HepG2 (cell line): ENCODE measurements around the gene MACROH2A1. TPM values are rescaled to one million over a fixed set of nuclear protein-coding genes. Genes with fewer than 3 reads are reported as not detected.

Source experiments
- ATAC-seq: fragments of 200-7000 bp; cut with Tn5 transposase; 3 replicates; pipeline ENCODE4 v1.9.1; 2020; ENCODE audit warnings: mild to moderate bottlenecking, moderate library complexity
- BruUV-seq: library from RNA; stranded (reverse); fragments of 400-500 nt; replicated peaks from 2 replicates; lab custom pipeline; 2021; lab: Mats Ljungman, UMichigan
- CTCF ChIA-PET: fragments of 300-600 bp; formaldehyde crosslinking; extraction: SDS; loops from one replicate; lab custom pipeline; 2021; ENCODE audit warnings: low total read pairs, inconsistent platforms, low intra/inter-chr PET ratio; lab: Yijun Ruan, JAX
- POLR2A ChIA-PET: fragments of 350-600 bp; sonication (Branson Sonifier 250); formaldehyde crosslinking; loops from one replicate; lab custom pipeline; 2020; ENCODE audit warnings: antibody characterized with exemption, inconsistent platforms; lab: Yijun Ruan, JAX
- DNase-seq: peaks from one replicate; pipeline ENCODE4 v3.0.0-alpha.2; 2015; ENCODE audit warnings: low spot score
- FAIRE-seq: peaks from 3 replicates; lab custom pipeline; 2011; peaks lifted over from hg19 to GRCh38; lab: Jason Lieb, UNC
- H2AFZ ChIP-seq: one replicate; pipeline ENCODE4 v1.6.1; 2011; ENCODE audit warnings: low read length, inconsistent platforms
- H3K27ac ChIP-seq: fragments of 300-600 bp; 3 replicates; pipeline ENCODE4 v1.8.0; 2011; ENCODE audit warnings: mixed run types, mild to moderate bottlenecking, mixed read lengths, low read length, inconsistent platforms; ENCODE audit not compliant: insufficient read depth; ENCODE audit errors: extremely low read length
- H3K27me3 ChIP-seq, 2 experiments: fragments of 200-600 bp in 1 of 2; 2 replicates in 1 of 2; 3 replicates in 1 of 2; pipeline versions ENCODE4 v1.6.0 to v1.8.0; 2011; ENCODE audit warnings: low read length in 2 of 2, mild to moderate bottlenecking in 2 of 2, moderate library complexity in 2 of 2, inconsistent platforms in 1 of 2; ENCODE audit not compliant: insufficient read depth in 2 of 2, control insufficient read depth in 1 of 2
- H3K36me3 ChIP-seq, 2 experiments: fragments of 200-600 bp in 1 of 2; replicated peaks in 1 of 2; 2 replicates in 1 of 2; 3 replicates in 1 of 2; pipeline versions ENCODE4 v1.5.1 to v1.8.0; 2011; ENCODE audit warnings: low read length in 2 of 2, inconsistent platforms in 1 of 2; ENCODE audit not compliant: insufficient read depth in 2 of 2, control insufficient read depth in 1 of 2
- H3K4me1 ChIP-seq: 2 replicates; pipeline ENCODE4 v1.5.1; 2012; ENCODE audit warnings: low read length, inconsistent platforms; ENCODE audit not compliant: insufficient read depth
- H3K4me2 ChIP-seq: 2 replicates; pipeline ENCODE4 v1.6.0; 2011; ENCODE audit warnings: low read depth, low read length, inconsistent platforms
- H3K4me3 ChIP-seq, 3 experiments: fragments of 200-600 bp in 1 of 3; sonication (generic), shearing (Covaris generic) in 1 of 3; replicated peaks in 1 of 3; 2 replicates each; pipeline ENCODE4 v1.5.1; 2011 to 2016; ENCODE audit warnings: low read length in 3 of 3, inconsistent platforms in 2 of 3, low read depth in 2 of 3, mild to moderate bottlenecking in 2 of 3, control low read depth in 1 of 3, mixed read lengths in 1 of 3; ENCODE audit not compliant: insufficient read depth in 1 of 3
- H3K79me2 ChIP-seq: one replicate; pipeline ENCODE4 v1.6.1; 2011; ENCODE audit warnings: low read length, inconsistent platforms; ENCODE audit not compliant: insufficient read depth
- H3K9ac ChIP-seq: 2 replicates; pipeline ENCODE4 v1.6.0; 2011; ENCODE audit warnings: mild to moderate bottlenecking, low read depth, low read length, inconsistent platforms; ENCODE audit not compliant: insufficient read depth
- H3K9me3 ChIP-seq: 2 replicates; pipeline ENCODE4 v1.5.1; 2012; ENCODE audit warnings: mild to moderate bottlenecking, low read length
- H4K20me1 ChIP-seq: 2 replicates; pipeline ENCODE4 v1.6.0; 2011; ENCODE audit warnings: inconsistent platforms, mild to moderate bottlenecking, low read length, moderate library complexity; ENCODE audit not compliant: insufficient read depth
- MED13 ChIP-seq: sonication (generic); formaldehyde crosslinking; IDR thresholded peaks from 2 replicates; pipeline ENCODE4 v1.5.0; 2020; ENCODE audit warnings: missing genetic modification reagents
- NFKBIZ ChIP-seq: IDR thresholded peaks from 2 replicates; pipeline ENCODE4 v1.6.1; 2018; ENCODE audit warnings: missing genetic modification reagents, missing compliant biosample characterization
- SAFB2 ChIP-seq: sonication (generic); formaldehyde crosslinking; IDR thresholded peaks from 2 replicates; pipeline ENCODE4 v1.5.1; 2020; ENCODE audit warnings: missing genetic modification reagents, low read depth, mild to moderate bottlenecking, borderline replicate concordance
- TCF12 ChIP-seq, 2 experiments: fragments of 450-650 bp in 1 of 2; sonication (generic) in 1 of 2; formaldehyde crosslinking in 1 of 2; IDR thresholded peaks; 2 replicates each; pipeline versions ENCODE4 v1.6.1 to v1.8.0; 2017 to 2022; ENCODE audit warnings: antibody characterized with exemption in 1 of 2, mild to moderate bottlenecking in 1 of 2, missing genetic modification reagents in 1 of 2, moderate library complexity in 1 of 2
- ZNF468 ChIP-seq: sonication (generic); formaldehyde crosslinking; IDR thresholded peaks from 2 replicates; pipeline ENCODE4 v1.8.0; 2022; ENCODE audit warnings: mild to moderate bottlenecking, moderate library complexity, missing genetic modification reagents
- ZNF530 ChIP-seq: sonication (generic); formaldehyde crosslinking; IDR thresholded peaks from 2 replicates; pipeline ENCODE4 v1.5.0; 2020; ENCODE audit warnings: low read depth, mild to moderate bottlenecking, missing genetic modification reagents
- ZNF577 ChIP-seq: sonication (generic); formaldehyde crosslinking; IDR thresholded peaks from 2 replicates; pipeline ENCODE4 v1.4.0; 2020; ENCODE audit warnings: mild to moderate bottlenecking, low read depth, missing genetic modification reagents, borderline replicate concordance
- WGBS: methylation state at CpG from one replicate; pipeline ENCODE4 v1.1.6; 2017; ENCODE audit warnings: low lambda C conversion rate; 5-methylcytosine and 5-hydroxymethylcytosine counted together
- in situ Hi-C: cut with HindIII; loops from 2 replicates; pipeline ENCODE4 v1.10.0; 2017; ENCODE audit warnings: low pct_unique_long_range_greater_than_20kb; ENCODE audit not compliant: extremely low pct_ligation_motif_present
- intact Hi-C: fragments of 100-400 bp; cut with micrococcal nuclease; formaldehyde crosslinking; loops from one replicate; pipeline ENCODE4 v1.10.0; 2022; ENCODE audit not compliant: unreplicated experiment
- polyA plus RNA-seq, 8 experiments: library from polyadenylated mRNA; depleted of rRNA in 3 of 8; stranded (reverse) in 7 of 8; unstranded in 1 of 8; fragments of >200 nt; fragmentation: Illumina TruSeq in 4 of 8; extraction: Trizol in 4 of 8; gene quantifications; 2 replicates each; pipeline versions ENCODE4 v1.2.1 to v1.2.3, GENCODE V29; 2011 to 2016; ENCODE audit warnings: low read depth in 4 of 8, missing spikeins in 1 of 8, mixed read lengths in 1 of 8; ENCODE audit not compliant: insufficient read depth in 1 of 8
- total RNA-seq, 5 experiments: library from RNA; depleted of rRNA; stranded (reverse); fragments of >200 nt; fragmentation: Illumina TruSeq; extraction: Trizol; gene quantifications; 2 replicates each; pipeline ENCODE4 v1.2.3, GENCODE V29; 2016; ENCODE audit warnings: low read depth in 1 of 5
- TF ChIP-seq, protein P1 (sequence below): sonication (generic); formaldehyde crosslinking; IDR thresholded peaks from 2 replicates; pipeline ENCODE4 v1.8.0; 2022; ENCODE audit warnings: missing genetic modification reagents, mild to moderate bottlenecking, inconsistent platforms, borderline replicate concordance
- TF ChIP-seq, protein P2 (sequence below): IDR thresholded peaks from 2 replicates; pipeline ENCODE4 v1.6.1; 2016; ENCODE audit warnings: missing compliant biosample characterization, missing genetic modification reagents, borderline replicate concordance

The MACROH2A1 gene
- total and polyA plus RNA-seq, 2 of the 13 experiments (the other 11 are each of a cell fraction or from before 2014, with no cell fraction given) = 69.1 to 158 TPM

DNA sequence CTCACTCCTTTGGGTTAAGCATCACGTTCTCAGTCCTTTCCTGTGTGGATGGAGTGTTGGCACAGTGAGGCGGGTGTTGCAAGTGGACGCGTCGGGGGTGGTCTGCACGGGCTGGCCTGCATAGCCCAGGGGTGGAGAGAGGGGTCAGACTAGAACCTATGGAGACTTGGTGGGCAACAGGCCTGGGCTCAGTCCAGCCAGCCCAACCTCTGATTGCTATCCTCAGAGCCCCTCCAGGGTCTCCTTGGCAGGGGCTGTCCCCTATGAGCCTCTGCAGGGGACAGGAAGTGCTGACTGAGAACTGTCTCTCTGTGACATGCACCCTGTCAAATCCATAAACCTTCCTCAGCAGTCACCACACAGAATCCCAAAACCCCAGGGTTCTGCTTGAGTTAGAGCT is 45.9 kb upstream of the MACROH2A1 start:
- no peak overlapping the region for H3K27ac ChIP-seq
- ATAC-seq = no peak
- ChIA-PET CTCF (no interaction called here), POLR2A (no interaction called here)
- TF ChIP-seq ZNF468 (CRISPR knock-in tag) (no peak), MED13 (CRISPR knock-in tag) (no peak), TCF12 (IDR thresholded peaks at IDR 0.05) (no peak), TCF12 (CRISPR knock-in tag; IDR thresholded peaks at IDR 0.05) (no peak), ZNF530 (no peak), ZNF577 (no peak), NFKBIZ (no peak), SAFB2 (CRISPR knock-in tag) (no peak)
- TF ChIP-seq, protein P1, sequence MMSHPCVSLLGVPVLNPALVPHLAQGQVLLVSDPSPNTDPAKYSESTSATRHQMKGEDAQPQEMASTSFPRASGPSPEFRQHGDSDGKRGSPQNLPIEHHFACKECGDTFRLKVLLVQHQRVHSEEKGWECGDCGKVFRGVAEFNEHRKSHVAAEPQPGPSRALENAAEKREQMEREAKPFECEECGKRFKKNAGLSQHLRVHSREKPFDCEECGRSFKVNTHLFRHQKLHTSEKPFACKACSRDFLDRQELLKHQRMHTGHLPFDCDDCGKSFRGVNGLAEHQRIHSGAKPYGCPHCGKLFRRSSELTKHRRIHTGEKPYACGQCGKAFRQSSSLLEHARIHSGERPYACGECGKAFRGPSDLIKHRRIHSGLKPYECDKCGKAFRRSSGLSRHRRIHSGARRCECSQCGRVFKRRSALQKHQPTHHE (CRISPR knock-in tag) = no peak
- TF ChIP-seq, protein P2, sequence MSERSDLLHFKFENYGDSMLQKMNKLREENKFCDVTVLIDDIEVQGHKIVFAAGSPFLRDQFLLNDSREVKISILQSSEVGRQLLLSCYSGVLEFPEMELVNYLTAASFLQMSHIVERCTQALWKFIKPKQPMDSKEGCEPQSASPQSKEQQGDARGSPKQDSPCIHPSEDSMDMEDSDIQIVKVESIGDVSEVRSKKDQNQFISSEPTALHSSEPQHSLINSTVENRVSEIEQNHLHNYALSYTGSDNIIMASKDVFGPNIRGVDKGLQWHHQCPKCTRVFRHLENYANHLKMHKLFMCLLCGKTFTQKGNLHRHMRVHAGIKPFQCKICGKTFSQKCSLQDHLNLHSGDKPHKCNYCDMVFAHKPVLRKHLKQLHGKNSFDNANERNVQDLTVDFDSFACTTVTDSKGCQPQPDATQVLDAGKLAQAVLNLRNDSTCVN = no peak
- no peaks in the 10 kb centered on the region for H4K20me1 ChIP-seq
- FAIRE-seq = no peak
- no TSS peak for BruUV-seq
- H3K4me3 ChIP-seq = no peak overlapping the region
- H3K79me2 ChIP-seq = no peaks in the 10 kb centered on the region
- H2AFZ ChIP-seq = no peak overlapping the region
- H3K4me1 ChIP-seq = no peaks in the 10 kb centered on the region
- H3K27me3 ChIP-seq = peaks cover 6 to 64% of the 10 kb centered on the region in 2 experiments; a peak in 4 of 5 replicates
- WGBS = no CpG with 5 or more reads among the region's 6 CpGs
- no peaks in the 10 kb centered on the region for H3K36me3 ChIP-seq
- in situ Hi-C loops (no loop called here), intact Hi-C loops (no loop called here)
- H3K4me2 ChIP-seq = no peak overlapping the region
- no peak for DNase-seq
- no peak overlapping the region for H3K9ac ChIP-seq
- no peaks in the 10 kb centered on the region for H3K9me3 ChIP-seq
